DND-41 (cell line): ENCODE measurements around the gene KPNA3.
"Not testable (repeated sequence)": the region's sequence is repeated elsewhere in the genome, so short reads cannot be mapped to it uniquely, and the experiment has no call there.

Experiments used
- EZH2 ChIP-seq: IDR thresholded peaks from 3 replicates; pipeline ENCODE4 v1.6.1; 2012; ENCODE audit warnings: borderline replicate concordance, low read depth, mild to moderate bottlenecking, moderate library complexity, low read length, inconsistent platforms; ENCODE audit not compliant: severe bottlenecking
- TF ChIP-seq, protein P1 (sequence below): IDR thresholded peaks from 2 replicates; pipeline ENCODE4 v1.5.1; 2012; ENCODE audit warnings: borderline replicate concordance, low read length, moderate library complexity, mild to moderate bottlenecking; ENCODE audit not compliant: poor library complexity, severe bottlenecking; ENCODE audit errors: extremely low read depth

DNA sequence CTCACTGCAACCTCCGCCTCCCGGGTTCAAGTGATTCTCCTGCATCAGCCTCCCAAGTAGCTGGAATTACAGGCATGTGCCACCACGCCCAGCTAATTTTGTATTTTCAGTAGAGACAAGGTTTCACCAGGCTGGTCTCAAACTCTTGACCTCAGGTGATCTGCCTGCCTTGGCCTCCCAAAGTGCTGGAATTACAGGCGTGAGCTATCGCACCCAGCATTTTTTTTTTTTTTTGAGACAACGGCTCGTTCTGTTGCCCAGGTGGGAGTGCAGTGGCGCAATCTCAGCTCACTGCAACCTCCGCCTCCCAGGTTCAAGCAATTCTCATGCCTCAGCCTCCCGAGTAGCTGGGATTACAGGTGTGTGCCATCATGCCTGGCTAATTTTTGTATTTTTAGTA lies 10.6 kb upstream of the KPNA3 start:
- TF ChIP-seq, protein P1, sequence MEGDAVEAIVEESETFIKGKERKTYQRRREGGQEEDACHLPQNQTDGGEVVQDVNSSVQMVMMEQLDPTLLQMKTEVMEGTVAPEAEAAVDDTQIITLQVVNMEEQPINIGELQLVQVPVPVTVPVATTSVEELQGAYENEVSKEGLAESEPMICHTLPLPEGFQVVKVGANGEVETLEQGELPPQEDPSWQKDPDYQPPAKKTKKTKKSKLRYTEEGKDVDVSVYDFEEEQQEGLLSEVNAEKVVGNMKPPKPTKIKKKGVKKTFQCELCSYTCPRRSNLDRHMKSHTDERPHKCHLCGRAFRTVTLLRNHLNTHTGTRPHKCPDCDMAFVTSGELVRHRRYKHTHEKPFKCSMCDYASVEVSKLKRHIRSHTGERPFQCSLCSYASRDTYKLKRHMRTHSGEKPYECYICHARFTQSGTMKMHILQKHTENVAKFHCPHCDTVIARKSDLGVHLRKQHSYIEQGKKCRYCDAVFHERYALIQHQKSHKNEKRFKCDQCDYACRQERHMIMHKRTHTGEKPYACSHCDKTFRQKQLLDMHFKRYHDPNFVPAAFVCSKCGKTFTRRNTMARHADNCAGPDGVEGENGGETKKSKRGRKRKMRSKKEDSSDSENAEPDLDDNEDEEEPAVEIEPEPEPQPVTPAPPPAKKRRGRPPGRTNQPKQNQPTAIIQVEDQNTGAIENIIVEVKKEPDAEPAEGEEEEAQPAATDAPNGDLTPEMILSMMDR, result not testable (repeated sequence)
- TF ChIP-seq EZH2, result not testable (repeated sequence)
